H1 (cell line): ENCODE results near the gene AADAC. TPM values are rescaled to one million over a fixed set of nuclear protein-coding genes. Genes with fewer than 3 reads are reported as not detected.

Source experiments
- BRCA1 ChIP-seq: IDR thresholded peaks from 2 replicates; pipeline ENCODE4 v1.6.1; 2012; ENCODE audit warnings: low read depth, low read length, improper control_type of control experiment
- HDAC6 ChIP-seq: IDR thresholded peaks from one replicate; pipeline ENCODE4 v1.7.1; 2012; ENCODE audit warnings: low read depth, mild to moderate bottlenecking, inconsistent platforms, low read length, moderate library complexity
- KDM4A ChIP-seq: IDR thresholded peaks from one replicate; pipeline ENCODE4 v1.7.1; 2012; ENCODE audit warnings: low read depth, mild to moderate bottlenecking, moderate library complexity, low read length, inconsistent platforms; ENCODE audit not compliant: severe bottlenecking
- KDM5A ChIP-seq: fragments of 200-600 bp; IDR thresholded peaks from 2 replicates; pipeline ENCODE4 v1.7.1; 2012; ENCODE audit warnings: mild to moderate bottlenecking, low read length, inconsistent platforms, mixed read lengths
- MAFK ChIP-seq: IDR thresholded peaks from 2 replicates; pipeline ENCODE4 v1.6.1; 2012; ENCODE audit warnings: low read depth, mild to moderate bottlenecking, improper control_type of control experiment, low read length
- TBP ChIP-seq: IDR thresholded peaks from 2 replicates; pipeline ENCODE4 v1.6.1; 2011; ENCODE audit warnings: low read depth, low read length, improper control_type of control experiment
- polyA plus RNA-seq, 7 experiments: library from polyadenylated mRNA; depleted of rRNA in 3 of 7; stranded (reverse) in 5 of 7; unstranded in 2 of 7; fragments of >200 nt in 5 of 7; fragments of 200-250 nt in 2 of 7; gene quantifications; 1 replicate in 5 of 7; 2 replicates in 1 of 7; 4 replicates in 1 of 7; pipeline versions ENCODE4 v1.2.1 to v1.2.3, GENCODE V29; 2011 to 2013; ENCODE audit warnings: missing spikeins in 2 of 7, mixed read lengths in 2 of 7
- total RNA-seq: library from RNA; stranded (reverse); fragmentation: NEBNext Ultra II Directional; extraction: Animal tissue kit (Norgen Biotek cat#: 25700); gene quantifications from 2 replicates; pipeline ENCODE4 v1.2.1, GENCODE V29; 2021
- TF ChIP-seq, protein P1 (sequence below): IDR thresholded peaks from 2 replicates; pipeline ENCODE4 v1.6.1; 2011; ENCODE audit warnings: low read length, improper control_type of control experiment

AADAC gene
- total and polyA plus RNA-seq, 2 of the 8 experiments (the other 6 are each of a cell fraction or from before 2014, with no cell fraction given), result not detected

DNA sequence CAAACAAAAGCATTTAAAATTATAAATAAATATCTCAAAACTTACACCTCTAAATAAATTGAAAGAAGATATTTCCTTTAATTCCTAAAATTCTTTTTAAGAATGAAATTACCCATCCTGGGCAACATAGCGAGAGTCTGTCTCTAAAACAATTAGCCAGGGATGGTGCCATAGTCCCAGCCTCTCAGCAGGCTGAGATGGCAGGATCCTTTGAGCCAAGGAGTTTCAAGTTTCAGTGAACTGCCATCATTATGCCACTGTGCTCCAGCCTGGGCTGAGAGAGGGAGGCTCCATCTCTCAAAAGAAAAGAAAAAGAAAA lies 25.4 kb downstream of the AADAC start (continued):
- no peak for TF ChIP-seq MAFK
- TF ChIP-seq HDAC6, result no peak
- TF ChIP-seq KDM4A, result no peak
- no peak for TF ChIP-seq TBP
- TF ChIP-seq, protein P1, sequence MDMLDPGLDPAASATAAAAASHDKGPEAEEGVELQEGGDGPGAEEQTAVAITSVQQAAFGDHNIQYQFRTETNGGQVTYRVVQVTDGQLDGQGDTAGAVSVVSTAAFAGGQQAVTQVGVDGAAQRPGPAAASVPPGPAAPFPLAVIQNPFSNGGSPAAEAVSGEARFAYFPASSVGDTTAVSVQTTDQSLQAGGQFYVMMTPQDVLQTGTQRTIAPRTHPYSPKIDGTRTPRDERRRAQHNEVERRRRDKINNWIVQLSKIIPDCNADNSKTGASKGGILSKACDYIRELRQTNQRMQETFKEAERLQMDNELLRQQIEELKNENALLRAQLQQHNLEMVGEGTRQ, result no peak
- TF ChIP-seq BRCA1, result no peak
- no peak for TF ChIP-seq KDM5A
